MCF 10A (cell line): ENCODE results near the gene CDC42EP5. TPM values are rescaled to one million over a fixed set of nuclear protein-coding genes. Genes with fewer than 3 reads are reported as not detected.

ENCODE experiments used
- BruUV-seq: library from RNA; stranded (reverse); fragments of 400-500 nt; replicated peaks from 2 replicates; lab custom pipeline; 2021; lab: Mats Ljungman, UMichigan
- CTCF ChIA-PET: fragments of 300-600 bp; sonication (Branson Sonifier 250); formaldehyde crosslinking; extraction: SDS; loops from one replicate; lab custom pipeline; 2021; ENCODE audit warnings: antibody characterized with exemption, inconsistent platforms; lab: Yijun Ruan, JAX
- POLR2A ChIA-PET: fragments of 300-600, 350-650 bp; sonication (Branson Sonifier 250); formaldehyde crosslinking; extraction: SDS; loops from one replicate; lab custom pipeline; 2020; ENCODE audit warnings: antibody characterized with exemption, inconsistent platforms; lab: Yijun Ruan, JAX
- DNase-seq: peaks from one replicate; pipeline ENCODE4 v3.0.0-alpha.2; 2018; ENCODE audit not compliant: unreplicated experiment
- H3K27ac Mint-ChIP-seq: one replicate; pipeline ENCODE4 v1.8.0; 2022; ENCODE audit warnings: mild to moderate bottlenecking, low read depth, mixed read lengths; ENCODE audit not compliant: unreplicated experiment
- H3K27me3 Mint-ChIP-seq: one replicate; pipeline ENCODE4 v1.8.0; 2022; ENCODE audit warnings: mixed read lengths; ENCODE audit not compliant: insufficient read depth, unreplicated experiment
- H3K36me3 Mint-ChIP-seq: one replicate; pipeline ENCODE4 v1.8.0; 2022; ENCODE audit warnings: mild to moderate bottlenecking, moderate library complexity, mixed read lengths; ENCODE audit not compliant: insufficient read depth, unreplicated experiment
- H3K4me1 Mint-ChIP-seq: one replicate; pipeline ENCODE4 v1.8.0; 2022; ENCODE audit warnings: mixed read lengths; ENCODE audit not compliant: insufficient read depth, unreplicated experiment
- H3K4me3 Mint-ChIP-seq: one replicate; pipeline ENCODE4 v1.8.0; 2022; ENCODE audit warnings: mild to moderate bottlenecking, moderate library complexity, mixed read lengths; ENCODE audit not compliant: unreplicated experiment
- H3K9me3 Mint-ChIP-seq: one replicate; pipeline ENCODE4 v1.8.0; 2022; ENCODE audit warnings: mixed read lengths; ENCODE audit not compliant: unreplicated experiment
- CTCF ChIP-seq: fragments of 200-600 bp; IDR thresholded peaks from one replicate; pipeline ENCODE4 v1.8.0; 2022; ENCODE audit warnings: antibody characterized with exemption, mild to moderate bottlenecking; ENCODE audit not compliant: unreplicated experiment
- intact Hi-C: fragments of 100-400 bp; cut with micrococcal nuclease; formaldehyde crosslinking; loops from 2 replicates; pipeline ENCODE4 v1.14.1; 2022
- total RNA-seq: library from RNA; stranded (reverse); gene quantifications from 2 replicates; pipeline ENCODE4 v1.2.3, GENCODE V29; 2022

Gene CDC42EP5
- total RNA-seq, 1 experiment from 2014 or later = 3.0 TPM

- H3K36me3 Mint-ChIP-seq = peaks cover 22% of the 10 kb centered on the region
- H3K27ac Mint-ChIP-seq = no peak overlapping the region
- TF ChIP-seq CTCF = no peak
- intact Hi-C loops = no loop called here
- peak; percentile 18 for DNase-seq
- no peaks in the 10 kb centered on the region for H3K9me3 Mint-ChIP-seq
- BruUV-seq = no TSS peak
- CTCF ChIA-PET = interaction anchor here (0.5 to 1.4 kb wide), 4 partner anchors 15 to 195 kb away, joined by 3 read pairs; no protein-coding TSS in a partner anchor
- H3K4me3 Mint-ChIP-seq = no peak overlapping the region
- H3K4me1 Mint-ChIP-seq = peaks cover 14% of the 10 kb centered on the region
- H3K27me3 Mint-ChIP-seq = no peaks in the 10 kb centered on the region
- POLR2A ChIA-PET = interaction anchor here (0.7 to 4.8 kb wide), 3 partner anchors 8 to 1239 kb away, joined by 3 to 29 read pairs (median 3); partner anchors contain the start of gene LENG8
Observed at GRCh38 chr19:54432144-54432738, 40.9 kb downstream of the CDC42EP5 start.

- ChIA-PET CTCF (interaction anchor here (0.5 to 1.4 kb wide), 3 partner anchors 16 to 194 kb away, joined by 3 read pairs; no protein-coding TSS in a partner anchor), POLR2A (interaction anchor here (1.0 to 4.8 kb wide), 2 partner anchors 9 to 18 kb away, joined by 3 to 29 read pairs; partner anchors contain the start of gene LENG8)
- DNase-seq = peak; percentile 88
- Mint-ChIP-seq H3K36me3 (peaks cover 16% of the 10 kb centered on the region), H3K27ac (no peak overlapping the region), H3K4me1 (peaks cover 14% of the 10 kb centered on the region), H3K4me3 (peak overlapping the region; percentile 48), H3K27me3 (peaks cover 5% of the 10 kb centered on the region), H3K9me3 (no peaks in the 10 kb centered on the region)
- intact Hi-C loops = no loop called here
- TF ChIP-seq CTCF = no peak
- no TSS peak for BruUV-seq
Observed at GRCh38 chr19:54431255-54431838, 41.7 kb downstream of the CDC42EP5 start.

GRCh38 chr19:54430306-54431254 lies 42.5 kb downstream of the CDC42EP5 start:
- H3K9me3 Mint-ChIP-seq = no peaks in the 10 kb centered on the region
- peak; percentile 34 for DNase-seq
- intact Hi-C loops = no loop called here
- H3K36me3 Mint-ChIP-seq = peaks cover 16% of the 10 kb centered on the region
- ChIA-PET CTCF (no interaction called here), POLR2A (interaction anchor here (4.8 kb wide), 1 partner anchor 19 kb away, joined by 29 read pairs; the partner anchor contains the start of gene LENG8)
- peaks cover 13% of the 10 kb centered on the region for H3K27me3 Mint-ChIP-seq
- H3K27ac Mint-ChIP-seq = no peak overlapping the region
- peaks cover 14% of the 10 kb centered on the region for H3K4me1 Mint-ChIP-seq
- peak overlapping the region; percentile 48 for H3K4me3 Mint-ChIP-seq
- no TSS peak for BruUV-seq
- TF ChIP-seq CTCF = no peak
